HCT116 (cell line): ENCODE measurements around the gene CORO2A. TPM values are rescaled to one million over a fixed set of nuclear protein-coding genes. Genes with fewer than 3 reads are reported as not detected.

Experiments
- ATAC-seq: fragments of 200-7000 bp; cut with Tn5 transposase; 2 replicates; pipeline ENCODE4 v1.9.1; 2020; ENCODE audit warnings: mild to moderate bottlenecking, moderate library complexity
- BruUV-seq: library from RNA; stranded (reverse); fragments of 400-500 nt; replicated peaks from 2 replicates; lab custom pipeline; 2021; lab: Mats Ljungman, UMichigan
- CTCF ChIA-PET: fragments of 300-600 bp; sonication (Branson Sonifier 250); formaldehyde crosslinking; loops from one replicate; lab custom pipeline; 2021; ENCODE audit warnings: antibody characterized with exemption; lab: Charles Lee
- POLR2A ChIA-PET: fragments of 300-600, 350-600 bp; sonication (Branson Sonifier 250); formaldehyde crosslinking; loops from one replicate; lab custom pipeline; 2021; ENCODE audit warnings: antibody characterized with exemption; lab: Charles Lee
- RAD21 ChIA-PET, 2 experiments: fragments of 300-600 bp; sonication (Branson Sonifier 250); formaldehyde crosslinking; loops; one replicate each; lab custom pipeline; 2023; ENCODE audit warnings: low total read pairs in 2 of 2; ENCODE audit not compliant: uncharacterized antibody in 2 of 2, unreplicated experiment in 2 of 2, low non-redundant PET in 1 of 2; lab: Charles Lee
- DNase-seq: peaks from one replicate; pipeline ENCODE4 v3.0.0-alpha.2; 2010; ENCODE audit warnings: low read depth, low spot score
- H2AFZ ChIP-seq: fragments of 200-600 bp; shearing (Covaris generic), sonication (generic); 2 replicates; pipeline ENCODE4 v1.6.1; 2017; ENCODE audit warnings: low read depth, mixed run types, mixed read lengths, antibody characterized with exemption, low read length; ENCODE audit not compliant: poor library complexity, severe bottlenecking
- H3K27ac ChIP-seq: 2 replicates; pipeline ENCODE4 v1.5.1; 2012; ENCODE audit warnings: low read depth, low read length
- H3K27me3 ChIP-seq: fragments of 200-600 bp; sonication (generic); 2 replicates; pipeline ENCODE4 v1.6.1; 2016; ENCODE audit warnings: mixed run types, low read length, mixed read lengths; ENCODE audit not compliant: insufficient read depth
- H3K36me3 ChIP-seq, 2 experiments: fragments of 200-500 bp in 1 of 2; fragments of 200-600 bp in 1 of 2; sonication (Bioruptor generic) in 1 of 2; sonication (generic) in 1 of 2; 2 replicates each; pipeline versions ENCODE4 v1.5.1 to v1.6.1; 2014 to 2016; ENCODE audit warnings: low read length in 2 of 2, inconsistent platforms in 1 of 2, mixed read lengths in 1 of 2, mixed run types in 1 of 2; ENCODE audit not compliant: insufficient read depth in 2 of 2, control insufficient read depth in 1 of 2
- H3K4me1 ChIP-seq, 2 experiments: fragments of 200-600 bp in 1 of 2; sonication (generic) in 1 of 2; 2 replicates each; pipeline versions ENCODE4 v1.5.1 to v1.6.1; 2012 to 2017; ENCODE audit warnings: low read length in 2 of 2, inconsistent platforms in 1 of 2, mild to moderate bottlenecking in 1 of 2, mixed read lengths in 1 of 2, mixed run types in 1 of 2, moderate library complexity in 1 of 2; ENCODE audit not compliant: insufficient read depth in 2 of 2, control insufficient read depth in 1 of 2
- H3K4me2 ChIP-seq: fragments of 200-600 bp; sonication (generic); 2 replicates; pipeline ENCODE4 v1.6.1; 2017; ENCODE audit warnings: mixed run types, low read length, mixed read lengths
- H3K4me3 ChIP-seq, 2 experiments: fragments of 200-600 bp in 1 of 2; sonication (generic) in 1 of 2; replicated peaks in 1 of 2; 2 replicates each; pipeline ENCODE4 v1.5.1; 2011 to 2016; ENCODE audit warnings: low read length in 2 of 2, control low read depth in 1 of 2, low read depth in 1 of 2, mild to moderate bottlenecking in 1 of 2, mixed read lengths in 1 of 2, mixed run types in 1 of 2
- H3K79me2 ChIP-seq: fragments of 200-600 bp; sonication (generic); 2 replicates; pipeline ENCODE4 v1.6.1; 2017; ENCODE audit warnings: mild to moderate bottlenecking, mixed run types, low read length, moderate library complexity, mixed read lengths; ENCODE audit not compliant: insufficient read depth
- H3K9ac ChIP-seq: fragments of 200-600 bp; sonication (generic); 2 replicates; pipeline ENCODE4 v1.6.1; 2016; ENCODE audit warnings: low read length, mixed read lengths
- H3K9me2 ChIP-seq: fragments of 200-600 bp; sonication (generic), shearing (Covaris generic); 2 replicates; pipeline ENCODE4 v1.6.1; 2017; ENCODE audit warnings: mixed run types, mild to moderate bottlenecking, moderate library complexity; ENCODE audit not compliant: insufficient read depth
- H3K9me3 ChIP-seq, 2 experiments: fragments of 200-500 bp in 1 of 2; fragments of 200-600 bp in 1 of 2; sonication (Bioruptor generic) in 1 of 2; sonication (generic) in 1 of 2; 2 replicates each; pipeline ENCODE4 v1.6.1; 2014 to 2017; ENCODE audit warnings: low read length in 2 of 2, mixed read lengths in 2 of 2, inconsistent platforms in 1 of 2, low read depth in 1 of 2, mild to moderate bottlenecking in 1 of 2, mixed run types in 1 of 2, moderate library complexity in 1 of 2; ENCODE audit not compliant: control insufficient read depth in 1 of 2, insufficient read depth in 1 of 2
- H4K20me1 ChIP-seq: fragments of 200-600 bp; sonication (generic), shearing (Covaris generic); 2 replicates; pipeline ENCODE4 v1.6.1; 2017; ENCODE audit warnings: mixed run types, mild to moderate bottlenecking, moderate library complexity; ENCODE audit not compliant: insufficient read depth
- CBX3 ChIP-seq: IDR thresholded peaks from 2 replicates; pipeline ENCODE4 v1.6.1; 2012; ENCODE audit warnings: low read depth
- CTCF ChIP-seq, 3 experiments: fragments of 200-600 bp in 1 of 3; sonication (generic) in 1 of 3; IDR thresholded peaks in 2 of 3; conservative IDR thresholded peaks in 1 of 3; 2 replicates each; pipeline ENCODE4 v1.5.1; 2012 to 2017; ENCODE audit warnings: low read depth in 2 of 3, low read length in 2 of 3, antibody characterized with exemption in 1 of 3, borderline replicate concordance in 1 of 3, control low read depth in 1 of 3, mild to moderate bottlenecking in 1 of 3, mixed read lengths in 1 of 3, mixed run types in 1 of 3, moderate library complexity in 1 of 3; ENCODE audit not compliant: insufficient read depth in 1 of 3
- EGR1 ChIP-seq: IDR thresholded peaks from 2 replicates; pipeline ENCODE4 v1.6.1; 2012; ENCODE audit warnings: low read depth
- EZH2 ChIP-seq: fragments of 200-600 bp; sonication (generic); IDR thresholded peaks from 2 replicates; pipeline ENCODE4 v1.6.1; 2017; ENCODE audit warnings: antibody characterized with exemption, mixed run types
- EZH2phosphoT487 ChIP-seq: fragments of 200-600 bp; IDR thresholded peaks from 2 replicates; pipeline ENCODE4 v1.6.1; 2018; ENCODE audit warnings: antibody characterized with exemption, borderline replicate concordance
- FOSL1 ChIP-seq: IDR thresholded peaks from 2 replicates; pipeline ENCODE4 v1.6.1; 2012; ENCODE audit warnings: low read depth
- JUND ChIP-seq: IDR thresholded peaks from 2 replicates; pipeline ENCODE4 v1.6.1; 2012
- POLR2AphosphoS5 ChIP-seq: IDR thresholded peaks from 2 replicates; pipeline ENCODE4 v1.6.1; 2011; ENCODE audit warnings: mild to moderate bottlenecking, low read depth, low read length, moderate library complexity
- RAD21 ChIP-seq: IDR thresholded peaks from 2 replicates; pipeline ENCODE4 v1.6.1; 2012; ENCODE audit warnings: low read depth, mild to moderate bottlenecking
- SIN3A ChIP-seq: IDR thresholded peaks from 2 replicates; pipeline ENCODE4 v1.6.1; 2012; ENCODE audit warnings: low read depth
- TCF7L2 ChIP-seq: IDR thresholded peaks from 2 replicates; pipeline ENCODE4 v1.7.0; 2011; ENCODE audit warnings: borderline replicate concordance, inconsistent platforms; ENCODE audit not compliant: insufficient read depth, insufficient read length; ENCODE audit errors: extremely low read depth
- YY1 ChIP-seq: IDR thresholded peaks from 2 replicates; pipeline ENCODE4 v1.6.1; 2011; ENCODE audit warnings: low read length, low read depth, moderate library complexity, mild to moderate bottlenecking; ENCODE audit not compliant: insufficient replicate concordance; ENCODE audit errors: extremely low read depth
- ZBTB33 ChIP-seq: IDR thresholded peaks from 2 replicates; pipeline ENCODE4 v1.6.1; 2011; ENCODE audit warnings: mild to moderate bottlenecking, low read length, moderate library complexity; ENCODE audit not compliant: insufficient replicate concordance; ENCODE audit errors: extremely low read depth
- ZNF274 ChIP-seq: fragments of 200-500 bp; sonication (Bioruptor generic); IDR thresholded peaks from 2 replicates; pipeline ENCODE4 v1.6.1; 2014; ENCODE audit warnings: mild to moderate bottlenecking, low read depth, low read length, inconsistent platforms
- intact Hi-C: fragments of 100-400 bp; cut with micrococcal nuclease; formaldehyde crosslinking; loops from 2 replicates; pipeline ENCODE4 v1.10.0; 2022
- total RNA-seq: library from RNA; stranded (reverse); gene quantifications from one replicate; pipeline ENCODE4 v1.2.1, GENCODE V29; 2021; ENCODE audit not compliant: unreplicated experiment

CORO2A gene
- total RNA-seq, 1 experiment from 2014 or later: 5.7 TPM

- RAD21 ChIA-PET: no interaction called here
- Histone ChIP-seq H3K79me2 (no peaks in the 10 kb centered on the region), H4K20me1 (no peaks in the 10 kb centered on the region), H3K9me2 (no peaks in the 10 kb centered on the region), H3K4me2 (no peak overlapping the region), H3K27ac (no peak overlapping the region), H3K36me3 (no peaks in the 10 kb centered on the region), H2AFZ (no peak overlapping the region), H3K27me3 (no peaks in the 10 kb centered on the region), H3K4me3 (no peak overlapping the region), H3K9me3 (no peaks in the 10 kb centered on the region), H3K9ac (no peak overlapping the region), H3K4me1 (peaks cover 0 to 4% of the 10 kb centered on the region in 2 experiments; a peak in 1 of 4 replicates)
- ATAC-seq: no peak
- BruUV-seq: no TSS peak
- no peak for TF ChIP-seq JUND
- TF ChIP-seq EZH2: no peak
- TF ChIP-seq CBX3: no peak
- no peak for TF ChIP-seq ZBTB33
- TF ChIP-seq EGR1: no peak
- no peak for TF ChIP-seq ZNF274
- no peak for TF ChIP-seq RAD21
- no peak for TF ChIP-seq TCF7L2
- TF ChIP-seq CTCF (IDR thresholded peaks at IDR 0.05 in 2 of 3, conservative IDR thresholded peaks at IDR 0.05 in 1 of 3; ENCODE audit: borderline replicate concordance in 1 of 3, insufficient read depth in 1 of 3, low read depth in 2 of 3, low read length in 2 of 3): no peak
- TF ChIP-seq YY1: no peak
- no peak for TF ChIP-seq SIN3A
- TF ChIP-seq FOSL1: no peak
- TF ChIP-seq POLR2AphosphoS5: no peak
- TF ChIP-seq EZH2phosphoT487: no peak
- POLR2A ChIA-PET: no interaction called here
- intact Hi-C loops: no loop called here
- CTCF ChIA-PET: no interaction called here
- DNase-seq: no peak
These were observed 9.3 kb upstream of the CORO2A start for GRCh38 chr9:98201749-98202148.
